ENCODE results near the gene CTSF.

Gene CTSF

DNA sequence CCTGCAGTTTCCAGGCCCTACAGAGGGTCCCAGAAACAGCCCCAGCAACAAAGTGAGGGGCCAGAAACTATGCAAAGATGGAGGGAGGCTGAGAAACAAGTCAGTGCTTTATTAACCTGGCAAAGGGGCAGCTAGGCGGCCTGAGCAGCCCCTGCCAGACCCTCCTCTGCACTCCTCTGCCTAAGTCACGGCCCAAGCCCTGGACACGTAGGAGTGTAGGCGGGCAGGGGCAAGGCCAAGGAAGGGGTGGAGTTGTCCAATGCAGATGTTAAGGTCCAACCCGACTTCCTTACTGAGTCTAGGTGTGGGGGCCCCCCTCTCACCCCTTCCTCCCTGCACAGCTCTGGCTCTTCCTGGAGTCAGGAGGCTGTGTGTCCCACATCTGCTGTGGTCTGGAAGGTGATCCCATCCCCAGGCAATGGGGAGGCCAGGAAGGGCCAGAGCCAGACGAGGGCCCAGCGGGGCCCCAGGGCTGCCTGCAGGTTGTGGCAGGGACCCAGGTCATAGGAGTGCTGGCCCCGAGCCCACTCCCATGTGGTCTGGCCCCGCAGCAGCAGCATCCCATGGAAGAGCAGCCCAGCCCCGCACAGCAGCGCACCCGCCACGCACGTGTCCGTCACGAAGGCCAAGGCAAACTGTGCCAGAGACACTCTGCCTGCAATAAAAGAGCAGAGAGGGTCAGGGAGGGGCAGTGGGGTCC, 29.1 kb downstream of the CTSF start:
- no peak for DNase-seq (ENCODE audit: low read depth in 2 of 2)

DNA sequence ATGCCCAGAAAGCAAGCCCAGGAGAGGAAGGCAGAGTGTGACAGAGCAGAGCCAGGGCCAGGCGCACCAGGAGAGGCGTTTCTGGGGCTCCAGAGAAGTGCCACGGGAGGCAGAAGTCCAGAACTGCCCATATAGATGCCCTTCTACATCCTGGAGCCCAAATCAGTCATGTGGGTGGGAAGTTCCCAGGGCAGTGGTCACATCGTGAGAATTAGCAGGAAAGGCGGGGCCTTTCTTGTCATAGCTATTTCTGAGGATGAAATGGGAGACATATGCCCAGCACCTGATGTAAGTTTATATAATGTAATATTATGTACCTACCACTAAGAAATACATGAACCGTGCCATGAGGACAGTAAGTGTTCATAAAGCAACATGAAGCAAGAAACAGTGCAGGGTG, 35.6 kb downstream of the CTSF start:
- DNase-seq (ENCODE audit: low read depth in 2 of 2): no peak

- DNase-seq (ENCODE audit: low read depth in 2 of 2): no peak
Measured at GRCh38 chr11:66531841-66532240, 36.6 kb downstream of the CTSF start.

DNA sequence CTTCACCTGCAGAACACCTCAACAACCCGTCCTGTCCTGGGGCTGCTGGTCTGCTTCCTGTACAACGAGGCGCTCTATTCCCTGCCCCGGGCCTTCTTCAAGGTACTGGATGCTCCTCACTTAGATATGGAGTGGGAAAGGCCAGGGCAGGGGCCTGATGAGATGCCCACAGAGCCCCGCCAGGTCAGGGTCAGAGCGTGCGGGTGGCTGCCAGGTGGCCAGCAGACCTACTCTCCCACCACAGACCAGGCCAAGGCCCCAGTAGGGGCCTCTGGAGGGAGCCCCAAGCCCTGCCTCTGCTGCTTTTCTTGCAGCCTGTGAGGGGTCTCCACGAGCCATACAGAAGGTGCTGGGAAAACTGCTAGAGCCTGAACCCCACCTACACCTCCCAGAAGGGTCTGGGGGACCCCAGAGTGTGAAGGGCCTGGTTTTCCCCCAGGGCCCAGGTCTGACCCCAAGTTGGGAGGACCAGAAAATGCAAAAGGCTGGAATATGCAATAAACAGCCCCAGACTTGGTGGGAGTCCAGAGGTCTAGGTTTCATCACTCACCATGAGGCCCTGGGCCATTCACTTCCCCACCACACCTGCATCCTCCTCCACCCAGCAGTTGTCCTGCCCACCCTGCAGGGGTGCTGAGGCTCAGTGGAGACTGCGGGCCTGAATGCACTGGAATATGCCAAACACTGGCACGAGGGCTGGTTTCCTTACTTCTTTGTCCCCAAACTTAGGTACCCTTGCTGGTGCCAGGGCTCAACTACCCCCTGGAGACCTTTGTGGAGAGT, 37.3 kb downstream of the CTSF start:
- no peak for DNase-seq (ENCODE audit: low read depth in 2 of 2)

- no peak for DNase-seq (ENCODE audit: low read depth in 2 of 2)
Measured at GRCh38 chr11:66529655-66530054, 38.8 kb downstream of the CTSF start.

- DNase-seq (ENCODE audit: low read depth in 2 of 2): no peak
Measured at GRCh38 chr11:66529069-66529468, 39.3 kb downstream of the CTSF start.

GRCh38 chr11:66524304-66525040, 43.9 kb downstream of the CTSF start:
- no peak for DNase-seq (ENCODE audit: low read depth in 2 of 2)

DNA sequence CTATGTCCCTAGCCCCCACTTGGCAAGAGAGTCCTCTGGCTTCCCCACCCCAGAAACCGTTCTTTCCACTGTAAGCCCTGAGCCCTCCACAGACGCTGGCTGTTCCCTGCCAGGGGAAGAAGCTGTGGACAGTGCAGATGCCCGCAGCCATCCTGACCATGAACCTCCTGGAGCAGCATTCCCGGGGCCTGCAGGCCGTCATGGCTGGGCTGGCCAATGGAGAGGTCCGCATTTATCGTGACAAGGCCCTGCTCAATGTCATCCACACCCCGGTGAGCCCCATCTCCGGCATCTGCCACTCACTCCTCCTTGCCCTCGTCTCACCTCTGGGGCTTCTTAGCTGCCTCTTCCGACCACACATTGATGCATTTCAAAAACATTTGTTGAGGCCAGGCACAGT, 44.8 kb downstream of the CTSF start:
- DNase-seq (ENCODE audit: low read depth in 2 of 2): no peak
